Measurements from ENCODE around the gene OR5H14.

DNA sequence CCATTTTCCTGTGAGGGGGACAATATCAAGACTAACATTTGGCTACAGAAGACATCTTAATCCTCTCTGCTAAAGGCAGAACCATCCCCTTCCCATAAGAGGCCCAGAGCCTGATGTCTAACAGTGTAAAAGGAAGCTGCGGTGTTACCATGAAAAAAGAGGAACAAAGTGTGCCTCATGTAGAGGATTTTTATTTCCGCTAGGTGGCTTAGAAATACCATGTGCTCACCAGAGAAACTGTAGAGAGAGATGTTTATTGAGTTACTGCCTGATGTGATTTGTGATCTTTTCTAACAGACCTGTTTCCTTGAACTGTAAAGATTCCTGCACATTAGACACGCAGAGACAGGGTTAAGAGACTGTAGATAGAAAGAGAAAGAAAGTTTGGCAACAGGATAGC is 41.3 kb downstream of the OR5H14 start:
- TF ChIP-seq CTCF (conservative IDR thresholded peaks at IDR 0.05; ENCODE audit: low read length) (peak; percentile 58), EZH2phosphoT487 (IDR thresholded peaks at IDR 0.05; ENCODE audit: borderline replicate concordance, low read depth, low read length) (no peak)

All from OCI-LY7 (cell line).